Erythroblast (primary cell): Measurements from ENCODE around the gene DNAH14.
"Not testable (repeated sequence)": the region's sequence is repeated elsewhere in the genome, so short reads cannot be mapped to it uniquely, and the experiment has no call there.

Experiments used
- DNase-seq, 2 experiments: peaks; one replicate each; lab custom pipeline; 2025; lab: John Stamatoyannopoulos, UW
- GATA1 ChIP-seq: IDR thresholded peaks from 2 replicates; pipeline ENCODE4 v1.6.1; 2011; ENCODE audit warnings: low read depth, mild to moderate bottlenecking, control low read depth, low read length, moderate library complexity
- POLR2A ChIP-seq: IDR thresholded peaks from 2 replicates; pipeline ENCODE4 v1.6.1; 2011; ENCODE audit warnings: mild to moderate bottlenecking, low read length

Gene DNAH14

DNA sequence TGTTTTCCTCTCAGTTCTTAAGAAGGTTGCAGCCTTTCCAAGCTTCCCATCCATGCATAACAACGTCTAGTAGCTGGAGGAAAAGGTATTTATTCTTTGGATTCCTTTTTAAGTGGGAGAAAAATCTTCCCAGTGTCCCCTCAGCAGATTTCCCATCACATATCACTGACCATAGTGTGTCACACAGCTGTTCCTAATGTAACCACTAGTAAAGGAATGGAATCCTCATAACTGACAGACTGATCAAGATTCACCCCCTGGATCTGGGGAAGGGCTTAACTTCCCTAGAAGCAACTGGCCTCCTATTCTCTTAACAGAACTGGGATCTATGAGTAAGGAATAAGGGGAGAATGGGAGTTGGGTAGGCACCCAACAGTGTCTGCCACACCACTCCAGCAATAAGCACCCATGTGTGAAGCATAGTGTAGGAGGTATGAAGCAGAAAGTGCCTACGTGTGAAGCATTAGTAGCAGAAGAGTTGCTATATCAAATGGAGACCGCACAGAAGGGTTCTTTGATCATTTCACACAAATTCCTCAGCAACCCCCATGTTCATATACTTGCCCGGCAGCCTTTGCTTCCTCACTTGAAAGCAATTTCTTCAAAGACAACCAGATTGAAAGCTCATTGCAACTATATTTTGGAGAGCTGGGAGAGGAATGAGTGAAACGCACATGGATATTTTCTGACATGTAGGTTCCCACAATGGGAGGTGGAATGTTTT lies 28.2 kb upstream of the DNAH14 start:
- TF ChIP-seq GATA1 = no peak
- no peak for TF ChIP-seq POLR2A
- no peak for DNase-seq

- TF ChIP-seq GATA1 = no peak
- TF ChIP-seq POLR2A = no peak
- no peak for DNase-seq
Measured at GRCh38 chr1:224903955-224904354, 25.5 kb upstream of the DNAH14 start.

GRCh38 chr1:224906340-224906739 lies 23.1 kb upstream of the DNAH14 start:
- no peak for DNase-seq
- no peak for TF ChIP-seq GATA1
- no peak for TF ChIP-seq POLR2A

DNA sequence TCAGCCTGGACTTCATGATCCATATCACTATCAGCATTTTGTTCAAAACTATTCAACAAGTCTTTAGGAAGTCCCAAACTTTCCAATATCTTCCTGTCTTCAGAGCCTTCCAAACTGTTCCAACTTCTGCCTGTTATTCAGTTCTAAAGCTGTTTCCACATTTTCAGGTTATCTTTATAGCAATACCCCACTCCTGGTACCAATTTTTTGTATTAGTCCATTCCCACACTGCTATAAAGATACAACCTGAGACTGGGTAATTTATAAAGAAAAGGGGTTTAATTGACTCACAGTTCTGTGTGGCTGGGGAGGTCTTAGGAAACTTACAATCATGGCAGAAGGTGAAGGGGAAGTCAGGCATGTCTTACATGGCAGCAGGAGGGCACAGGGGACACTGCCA lies 18.3 kb upstream of the DNAH14 start:
- TF ChIP-seq POLR2A = no peak
- TF ChIP-seq GATA1 = no peak
- DNase-seq = no peak

GRCh38 chr1:224914292-224914900 lies 15.1 kb upstream of the DNAH14 start:
- DNase-seq = no peak
- TF ChIP-seq GATA1 (no peak), POLR2A (no peak)

- no peak for DNase-seq
- TF ChIP-seq POLR2A = no peak
- no peak for TF ChIP-seq GATA1
Measured at GRCh38 chr1:224919508-224919907, 10.0 kb upstream of the DNAH14 start.

GRCh38 chr1:224920930-224921329 lies 8.5 kb upstream of the DNAH14 start:
- no peak for DNase-seq
- TF ChIP-seq POLR2A (no peak), GATA1 (no peak)

DNA sequence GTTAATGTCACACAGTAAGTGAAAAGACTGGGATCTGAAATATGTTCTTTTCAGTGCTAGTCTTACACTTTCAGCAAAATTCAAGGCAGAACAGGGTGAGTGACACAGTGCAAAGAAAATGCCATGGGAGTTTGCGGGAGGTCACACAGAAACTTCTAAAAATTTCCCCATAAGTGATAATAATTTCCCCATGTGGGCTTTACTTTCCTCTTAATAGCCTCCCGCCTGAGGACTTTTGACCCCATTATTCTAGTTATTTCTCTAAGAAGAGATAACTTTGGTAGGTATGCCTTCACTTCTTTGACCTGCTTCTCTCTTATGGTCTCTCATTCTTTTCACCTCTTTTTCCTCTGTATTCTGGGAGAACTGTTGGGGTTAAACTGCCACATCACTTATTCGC lies 8.1 kb upstream of the DNAH14 start:
- no peak for TF ChIP-seq GATA1
- TF ChIP-seq POLR2A = no peak
- DNase-seq = no peak

GRCh38 chr1:224922404-224923164 lies 6.9 kb upstream of the DNAH14 start:
- DNase-seq = peak; percentile 35 to 37

GRCh38 chr1:224923726-224924125 lies 5.7 kb upstream of the DNAH14 start:
- TF ChIP-seq POLR2A = no peak
- TF ChIP-seq GATA1 = no peak
- DNase-seq = no peak

More at GRCh38 chr1:224922404-224923164, 6.9 kb upstream of the DNAH14 start:
- no peak for TF ChIP-seq GATA1
- no peak for TF ChIP-seq POLR2A

- DNase-seq = not testable (repeated sequence)
Measured at GRCh38 chr1:224927631-224928030, 1.8 kb upstream of the DNAH14 start.

GRCh38 chr1:224928906-224929305 lies 569 bp upstream of the DNAH14 start:
- TF ChIP-seq POLR2A (no peak), GATA1 (no peak)

GRCh38 chr1:224931605-224932004 lies 2.1 kb downstream of the DNAH14 start:
- DNase-seq = no peak
- TF ChIP-seq GATA1 (no peak), POLR2A (no peak)

More at GRCh38 chr1:224928906-224929305, 569 bp upstream of the DNAH14 start:
- DNase-seq = no peak

DNA sequence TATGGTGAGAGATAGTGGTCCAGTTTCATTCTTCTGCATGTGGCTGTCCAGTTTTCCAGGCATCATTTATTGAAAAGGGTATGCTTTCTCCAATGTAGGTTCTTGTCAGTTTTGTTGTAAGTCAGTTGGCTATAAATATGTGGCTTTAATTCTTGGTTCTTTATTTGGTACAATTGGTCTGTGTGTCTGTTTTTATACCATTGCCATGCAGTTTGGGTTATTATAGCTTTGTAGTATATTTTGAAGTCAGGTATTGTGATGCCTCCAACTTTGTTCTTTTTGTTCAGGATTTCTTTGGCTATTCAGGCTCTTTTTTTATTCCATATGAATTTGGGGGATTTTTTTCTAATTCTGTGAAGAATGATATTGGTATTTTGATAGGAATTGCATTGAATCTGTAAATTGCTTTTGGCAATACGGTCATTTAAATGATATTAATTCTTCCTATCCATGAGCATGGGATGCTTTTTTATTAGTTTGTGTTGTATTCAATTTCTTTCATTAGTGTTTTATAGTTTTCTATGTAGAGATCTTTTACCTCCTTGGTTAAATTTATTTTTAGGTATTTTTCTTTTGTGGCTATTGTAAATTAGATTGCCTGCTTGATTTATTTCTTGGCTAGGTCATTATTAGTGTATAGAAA lies 3.3 kb downstream of the DNAH14 start:
- TF ChIP-seq POLR2A (no peak), GATA1 (no peak)
- DNase-seq = no peak

- TF ChIP-seq POLR2A = no peak
- TF ChIP-seq GATA1 = no peak
- DNase-seq = no peak
Measured at GRCh38 chr1:224933584-224933983, 4.1 kb downstream of the DNAH14 start.
